ENCODE data around the gene GMDS.
A peak's percentile ranks its signal among the peaks of the same experiment; 100 is the strongest.

The GMDS gene

GRCh38 chr6:1940381-1940780, 305.0 kb downstream of the GMDS start:
- no peak for DNase-seq (ENCODE audit: low read depth)

- no peak for DNase-seq (ENCODE audit: low read depth)
Observed at GRCh38 chr6:1933292-1933691, 312.1 kb downstream of the GMDS start.

GRCh38 chr6:1931817-1932216, 313.6 kb downstream of the GMDS start:
- DNase-seq (ENCODE audit: low read depth), result no peak

- no peak for DNase-seq (ENCODE audit: low read depth)
Observed at GRCh38 chr6:1930356-1930755, 315.0 kb downstream of the GMDS start.

GRCh38 chr6:1929931-1930330, 315.5 kb downstream of the GMDS start:
- no peak for DNase-seq (ENCODE audit: low read depth)

- DNase-seq (ENCODE audit: low read depth), result no peak
Observed at GRCh38 chr6:1925743-1926430, 319.5 kb downstream of the GMDS start.

GRCh38 chr6:1923449-1923848, 322.0 kb downstream of the GMDS start:
- no peak for DNase-seq (ENCODE audit: low read depth)

GRCh38 chr6:1917626-1918371, 327.6 kb downstream of the GMDS start:
- peak; percentile 61 for DNase-seq (ENCODE audit: low read depth)

GRCh38 chr6:1916334-1917070, 328.9 kb downstream of the GMDS start:
- DNase-seq (ENCODE audit: low read depth), result peak; percentile 69

- no peak for DNase-seq (ENCODE audit: low read depth)
Observed at GRCh38 chr6:1915226-1915625, 330.2 kb downstream of the GMDS start.

- DNase-seq (ENCODE audit: low read depth), result no peak
Observed at GRCh38 chr6:1913577-1913976, 331.8 kb downstream of the GMDS start.

GRCh38 chr6:1912731-1913130, 332.7 kb downstream of the GMDS start:
- DNase-seq (ENCODE audit: low read depth), result no peak

- DNase-seq (ENCODE audit: low read depth), result no peak
Observed at GRCh38 chr6:1911474-1911873, 333.9 kb downstream of the GMDS start.

- no peak for DNase-seq (ENCODE audit: low read depth)
Observed at GRCh38 chr6:1910621-1911407, 334.6 kb downstream of the GMDS start.

- DNase-seq (ENCODE audit: low read depth), result no peak
Observed at GRCh38 chr6:1908784-1909183, 336.6 kb downstream of the GMDS start.

GRCh38 chr6:1906609-1907008, 338.8 kb downstream of the GMDS start:
- no peak for DNase-seq (ENCODE audit: low read depth)

GRCh38 chr6:1906014-1906413, 339.4 kb downstream of the GMDS start:
- DNase-seq (ENCODE audit: low read depth), result no peak

GRCh38 chr6:1904898-1905297, 340.5 kb downstream of the GMDS start:
- DNase-seq (ENCODE audit: low read depth), result no peak

- DNase-seq (ENCODE audit: low read depth), result no peak
Observed at GRCh38 chr6:1904466-1904799, 341.0 kb downstream of the GMDS start.

GRCh38 chr6:1903780-1904465, 341.5 kb downstream of the GMDS start:
- DNase-seq (ENCODE audit: low read depth), result no peak

- DNase-seq (ENCODE audit: low read depth), result no peak
Observed at GRCh38 chr6:1901556-1901955, 343.8 kb downstream of the GMDS start.

- DNase-seq (ENCODE audit: low read depth), result no peak
Observed at GRCh38 chr6:1896897-1897296, 348.5 kb downstream of the GMDS start.

Data from amniotic epithelial cell (primary cell).